IMR-90 (cell line): Measurements from ENCODE around the gene CCHCR1. TPM values are rescaled to one million over a fixed set of nuclear protein-coding genes. Genes with fewer than 3 reads are reported as not detected.

Experiments used
- ATAC-seq: fragments of 200-7000 bp; cut with Tn5 transposase; 2 replicates; pipeline ENCODE4 v1.9.1; 2020; ENCODE audit warnings: low read depth, mild to moderate bottlenecking, moderate library complexity
- BruUV-seq: library from RNA; stranded (reverse); fragments of 400-500 nt; replicated peaks from 2 replicates; lab custom pipeline; 2021; lab: Mats Ljungman, UMichigan
- CTCF ChIA-PET: fragments of 300-600 bp; formaldehyde crosslinking; extraction: SDS; loops from one replicate; lab custom pipeline; 2021; ENCODE audit warnings: antibody characterized with exemption; lab: Yijun Ruan, JAX
- POLR2A ChIA-PET: fragments of 300-600 bp; sonication (Branson Sonifier 250); formaldehyde crosslinking; loops from one replicate; lab custom pipeline; 2022; ENCODE audit warnings: antibody characterized with exemption; ENCODE audit not compliant: unreplicated experiment; lab: Charles Lee
- DNase-seq: peaks from one replicate; pipeline ENCODE4 v3.0.0; 2013
- H2AFZ ChIP-seq: replicated peaks from 2 replicates; pipeline ENCODE3; 2013; ENCODE audit warnings: low read length, mild to moderate bottlenecking; ENCODE audit not compliant: poor library complexity
- H2AK5ac ChIP-seq: 2 replicates; pipeline ENCODE4 v1.6.1; 2013; ENCODE audit warnings: low read depth, low read length, inconsistent platforms
- H2AK9ac ChIP-seq: replicated peaks from 2 replicates; pipeline ENCODE3; 2013; ENCODE audit warnings: mild to moderate bottlenecking, low read depth, low read length, moderate library complexity; ENCODE audit not compliant: poor library complexity
- H2BK120ac ChIP-seq: 2 replicates; pipeline ENCODE4 v1.6.1; 2013; ENCODE audit warnings: low read depth, low read length, inconsistent platforms
- H2BK15ac ChIP-seq: 3 replicates; pipeline ENCODE4 v1.6.1; 2013; ENCODE audit warnings: low read depth, low read length, inconsistent platforms
- H2BK20ac ChIP-seq: 2 replicates; pipeline ENCODE4 v1.6.1; 2013; ENCODE audit warnings: low read depth, mild to moderate bottlenecking, inconsistent platforms, low read length, moderate library complexity
- H2BK5ac ChIP-seq: 2 replicates; pipeline ENCODE4 v1.6.1; 2013; ENCODE audit warnings: mild to moderate bottlenecking, low read depth, low read length, inconsistent platforms; ENCODE audit not compliant: poor library complexity, severe bottlenecking
- H3K14ac ChIP-seq: replicated peaks from 2 replicates; pipeline ENCODE4 v1.6.1; 2013; ENCODE audit warnings: low read depth, low read length, inconsistent platforms
- H3K18ac ChIP-seq: 2 replicates; pipeline ENCODE4 v1.6.1; 2013; ENCODE audit warnings: low read depth, low read length, control low read depth
- H3K23ac ChIP-seq: 2 replicates; pipeline ENCODE4 v1.6.1; 2013; ENCODE audit warnings: low read depth, low read length, inconsistent platforms
- H3K27ac ChIP-seq: 2 replicates; pipeline ENCODE4 v1.5.1; 2013; ENCODE audit warnings: mild to moderate bottlenecking, control low read depth, low read length; ENCODE audit not compliant: insufficient read depth
- H3K27me3 ChIP-seq: 2 replicates; pipeline ENCODE4 v1.6.1; 2013; ENCODE audit warnings: low read length; ENCODE audit not compliant: control insufficient read depth, insufficient read depth
- H3K36me3 ChIP-seq: 2 replicates; pipeline ENCODE4 v1.6.1; 2013; ENCODE audit warnings: low read length, mixed read lengths; ENCODE audit not compliant: control insufficient read depth, insufficient read depth
- H3K4ac ChIP-seq: 2 replicates; pipeline ENCODE4 v1.6.1; 2013; ENCODE audit warnings: low read depth, low read length, inconsistent platforms
- H3K4me1 ChIP-seq: 2 replicates; pipeline ENCODE4 v1.6.1; 2013; ENCODE audit warnings: low read length, mixed read lengths; ENCODE audit not compliant: control insufficient read depth, insufficient read depth
- H3K4me2 ChIP-seq: 2 replicates; pipeline ENCODE4 v1.6.1; 2013; ENCODE audit warnings: low read depth, mild to moderate bottlenecking, control low read depth, low read length, moderate library complexity
- H3K4me3 ChIP-seq: 2 replicates; pipeline ENCODE4 v1.5.1; 2013; ENCODE audit warnings: low read depth, mild to moderate bottlenecking, control low read depth, low read length, moderate library complexity; ENCODE audit not compliant: insufficient read depth
- H3K56ac ChIP-seq: 2 replicates; pipeline ENCODE4 v1.6.1; 2013; ENCODE audit warnings: low read length, inconsistent platforms; ENCODE audit not compliant: insufficient read depth; ENCODE audit errors: extremely low read depth
- H3K79me1 ChIP-seq, 2 experiments: 2 replicates each; pipeline ENCODE4 v1.6.1; 2013; ENCODE audit warnings: low read length in 2 of 2, inconsistent platforms in 1 of 2, low read depth in 1 of 2
- H3K9ac ChIP-seq: 2 replicates; pipeline ENCODE4 v1.6.1; 2013; ENCODE audit warnings: low read depth, low read length, control low read depth
- H3K9me1 ChIP-seq: 2 replicates; pipeline ENCODE4 v1.6.1; 2013; ENCODE audit warnings: low read length, inconsistent platforms; ENCODE audit not compliant: insufficient read depth
- H3K9me3 ChIP-seq: 2 replicates; pipeline ENCODE4 v1.6.1; 2013; ENCODE audit warnings: low read length; ENCODE audit not compliant: control insufficient read depth, insufficient read depth
- H4K20me1 ChIP-seq: 2 replicates; pipeline ENCODE4 v1.6.1; 2013; ENCODE audit warnings: low read length, inconsistent platforms; ENCODE audit not compliant: insufficient read depth
- H4K5ac ChIP-seq: 2 replicates; pipeline ENCODE4 v1.6.1; 2013; ENCODE audit warnings: mild to moderate bottlenecking, low read depth, low read length, control low read depth
- H4K8ac ChIP-seq, 2 experiments: 2 replicates each; pipeline ENCODE4 v1.6.1; 2013; ENCODE audit warnings: low read depth in 2 of 2, low read length in 2 of 2, control low read depth in 1 of 2, inconsistent platforms in 1 of 2
- H4K91ac ChIP-seq: 2 replicates; pipeline ENCODE4 v1.6.1; 2013; ENCODE audit warnings: low read depth, low read length, inconsistent platforms; ENCODE audit not compliant: insufficient read depth
- BHLHE40 ChIP-seq: fragments of 150-350 bp; IDR thresholded peaks from 2 replicates; pipeline ENCODE4 v1.6.1; 2016; ENCODE audit warnings: mild to moderate bottlenecking, low read depth, low read length
- CEBPB ChIP-seq: IDR thresholded peaks from 2 replicates; pipeline ENCODE4 v1.6.1; 2012; ENCODE audit warnings: low read depth, low read length, improper control_type of control experiment
- CHD1 ChIP-seq: IDR thresholded peaks from 2 replicates; pipeline ENCODE4 v1.6.1; 2012; ENCODE audit warnings: low read depth, low read length, improper control_type of control experiment
- CTCF ChIP-seq: conservative IDR thresholded peaks from 2 replicates; pipeline ENCODE4 v1.5.1; 2012; ENCODE audit warnings: mild to moderate bottlenecking, low read depth, low read length, improper control_type of control experiment
- ELK1 ChIP-seq: fragments of 150-350 bp; IDR thresholded peaks from 2 replicates; pipeline ENCODE4 v1.6.1; 2016; ENCODE audit warnings: low read depth, mild to moderate bottlenecking, low read length, moderate library complexity, borderline replicate concordance
- FOS ChIP-seq: fragments of 150-350 bp; IDR thresholded peaks from 2 replicates; pipeline ENCODE4 v1.6.1; 2016; ENCODE audit warnings: low read depth, low read length
- MAFK ChIP-seq: IDR thresholded peaks from 2 replicates; pipeline ENCODE4 v1.6.1; 2012; ENCODE audit warnings: low read depth, low read length, improper control_type of control experiment
- MAZ ChIP-seq: IDR thresholded peaks from 2 replicates; pipeline ENCODE4 v1.6.1; 2012; ENCODE audit warnings: low read depth, mild to moderate bottlenecking, low read length, improper control_type of control experiment, moderate library complexity, borderline replicate concordance
- MXI1 ChIP-seq: IDR thresholded peaks from 2 replicates; pipeline ENCODE4 v1.6.1; 2012; ENCODE audit warnings: low read depth, mild to moderate bottlenecking, low read length, moderate library complexity, borderline replicate concordance
- NFE2L2 ChIP-seq: fragments of 150-350 bp; IDR thresholded peaks from 2 replicates; pipeline ENCODE4 v1.6.1; 2016; ENCODE audit warnings: low read depth, mild to moderate bottlenecking, low read length
- POLR2A ChIP-seq: IDR thresholded peaks from 2 replicates; pipeline ENCODE4 v1.6.1; 2012; ENCODE audit warnings: mild to moderate bottlenecking, low read depth, low read length
- RAD21 ChIP-seq: IDR thresholded peaks from 2 replicates; pipeline ENCODE4 v1.6.1; 2012; ENCODE audit warnings: low read length, improper control_type of control experiment
- RCOR1 ChIP-seq: IDR thresholded peaks from 2 replicates; pipeline ENCODE4 v1.6.1; 2012; ENCODE audit warnings: mild to moderate bottlenecking, low read length, improper control_type of control experiment; ENCODE audit not compliant: insufficient replicate concordance
- RFX5 ChIP-seq: IDR thresholded peaks from 2 replicates; pipeline ENCODE4 v1.8.0; 2012; ENCODE audit warnings: low read depth, mild to moderate bottlenecking, low read length, moderate library complexity
- SMC3 ChIP-seq: fragments of 150-350 bp; IDR thresholded peaks from 2 replicates; pipeline ENCODE4 v1.6.1; 2016; ENCODE audit warnings: low read depth, mild to moderate bottlenecking, antibody characterized with exemption, low read length, moderate library complexity
- WGBS, 2 experiments: methylation state at CpG; one replicate each; pipeline versions ENCODE4 v1.1.5 to v1.1.7; 2013; ENCODE audit warnings: missing lambda C conversion rate in 2 of 2; ENCODE audit not compliant: insufficient read length in 1 of 2; ENCODE audit errors: extremely low coverage in 2 of 2; 5-methylcytosine and 5-hydroxymethylcytosine counted together
- dilution Hi-C: fragments of 300-500 bp; cut with HindIII; formaldehyde crosslinking; loops from one replicate; pipeline ENCODE4 v1.14.3; 2018; ENCODE audit warnings: low sequenced_read_pairs; ENCODE audit not compliant: unreplicated experiment
- in situ Hi-C: fragments of 300-500 bp; cut with MboI; formaldehyde crosslinking; loops from 3 replicates; pipeline ENCODE4 v1.14.3; 2019; ENCODE audit warnings: low sequenced_read_pairs, inconsistent platforms, mixed read lengths
- intact Hi-C: fragments of 100-400 bp; cut with micrococcal nuclease; formaldehyde crosslinking; loops from 2 replicates; pipeline ENCODE4 v1.10.0; 2022
- polyA plus RNA-seq, 3 experiments: library from polyadenylated mRNA; depleted of rRNA; stranded (reverse); fragments of >200 nt; gene quantifications; 2 replicates each; pipeline ENCODE4 v1.2.3, GENCODE V29; 2012; ENCODE audit warnings: low replicate concordance in 1 of 3
- total RNA-seq: library from RNA; depleted of rRNA; stranded (reverse); fragments of >200 nt; gene quantifications from 2 replicates; pipeline ENCODE4 v1.2.3, GENCODE V29; 2012

CCHCR1 gene
- total and polyA plus RNA-seq, 2 of the 4 experiments (the other 2 are of a cell fraction), result 13.1 to 22.0 TPM

GRCh38 chr6:31120151-31120915 lies 37.3 kb downstream of the CCHCR1 start, which contains the start of gene CDSN:
Gene CDSN (minus strand): TSS chr6:31120446. CDS start chr6:31120419, 27 bp downstream.
- POLR2A ChIA-PET, result no interaction called here
- TF ChIP-seq FOS, result no peak
- TF ChIP-seq MXI1, result no peak
- no peak for TF ChIP-seq POLR2A
- no peak for TF ChIP-seq SMC3
- no peak for TF ChIP-seq CTCF
- no peak for TF ChIP-seq CEBPB
- no peak for TF ChIP-seq NFE2L2
- no peak for TF ChIP-seq CHD1
- no peak for TF ChIP-seq RFX5
- no peak for TF ChIP-seq RAD21
- no peak for TF ChIP-seq RCOR1
- TF ChIP-seq BHLHE40, result no peak
- no peak for TF ChIP-seq MAZ
- no peak for TF ChIP-seq MAFK
- no peak for TF ChIP-seq ELK1

More at GRCh38 chr6:31120151-31120915, 37.3 kb downstream of the CCHCR1 start, which contains the start of gene CDSN:
- Histone ChIP-seq H4K5ac (no peak within 1 kb of the TSS), H3K79me1 (peaks cover 0 to 3% of the 10 kb centered on the region in 2 experiments; a peak in 2 of 4 replicates), H3K4ac (no peak within 1 kb of the TSS), H3K4me2 (no peak within 1 kb of the TSS), H2BK15ac (no peak within 1 kb of the TSS), H3K36me3 (no peaks in the 10 kb centered on the region), H3K4me1 (peaks cover 2% of the 10 kb centered on the region), H2BK120ac (no peak within 1 kb of the TSS), H3K14ac (no peak within 1 kb of the TSS), H3K27ac (no peak within 1 kb of the TSS), H2AK9ac (no peak within 1 kb of the TSS), H3K9me3 (no peaks in the 10 kb centered on the region), H3K9me1 (peaks cover under 1% of the 10 kb centered on the region), H2BK20ac (no peak within 1 kb of the TSS), H3K23ac (no peak within 1 kb of the TSS), H3K18ac (no peak within 1 kb of the TSS), H2BK5ac (no peak within 1 kb of the TSS), H4K20me1 (no peaks in the 10 kb centered on the region), H2AFZ (no peak within 1 kb of the TSS), H3K56ac (no peak within 1 kb of the TSS), H2AK5ac (no peak within 1 kb of the TSS), H3K4me3 (no peak within 1 kb of the TSS), H3K9ac (no peak within 1 kb of the TSS), H4K8ac (no peak within 1 kb of the TSS), H4K91ac (no peak within 1 kb of the TSS), H3K27me3 (peaks cover 3% of the 10 kb centered on the region; the same call in 1 of the 2 replicates)
- ATAC-seq (no peak), DNase-seq (no peak)
- 92% methylated on average over 16 of the region's 26 CpGs; no CpG with 5 or more reads in 1 of the 2 experiments for WGBS, 2 experiments
- CTCF ChIA-PET, result no interaction called here
- in situ Hi-C loops, result no loop called here
- intact Hi-C loops, result no loop called here
- no TSS peak for BruUV-seq
- dilution Hi-C loops, result no loop called here
